ENCODE results near the gene NABP1.

The NABP1 gene

GRCh38 chr2:191660575-191660974 lies 17.4 kb upstream of the NABP1 start:
- no peak for DNase-seq (ENCODE audit: low read depth)
- TF ChIP-seq, protein P1, sequence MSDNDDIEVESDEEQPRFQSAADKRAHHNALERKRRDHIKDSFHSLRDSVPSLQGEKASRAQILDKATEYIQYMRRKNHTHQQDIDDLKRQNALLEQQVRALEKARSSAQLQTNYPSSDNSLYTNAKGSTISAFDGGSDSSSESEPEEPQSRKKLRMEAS (IDR thresholded peaks at IDR 0.05; ENCODE audit: low read depth, low read length), result no peak
- TF ChIP-seq POLR2A (IDR thresholded peaks at IDR 0.05; ENCODE audit: extremely low read depth, insufficient read length) (no peak), MYC (IDR thresholded peaks at IDR 0.05; ENCODE audit: low read depth, low read length) (no peak), CTCF (IDR thresholded peaks at IDR 0.05; ENCODE audit: low read depth, low read length) (no peak)
- H3K4me3 ChIP-seq (ENCODE audit: low read depth, low read length), result no peak overlapping the region

GRCh38 chr2:191661097-191661924 lies 16.6 kb upstream of the NABP1 start:
- DNase-seq (ENCODE audit: low read depth), result peak; percentile 55
- no peak overlapping the region for H3K4me3 ChIP-seq (ENCODE audit: low read depth, low read length)
- no peak for TF ChIP-seq MYC (IDR thresholded peaks at IDR 0.05; ENCODE audit: low read depth, low read length)
- TF ChIP-seq CTCF (IDR thresholded peaks at IDR 0.05; ENCODE audit: low read depth, low read length), result no peak
- TF ChIP-seq POLR2A (IDR thresholded peaks at IDR 0.05; ENCODE audit: extremely low read depth, insufficient read length), result no peak
- TF ChIP-seq, protein P1 (IDR thresholded peaks at IDR 0.05; ENCODE audit: low read depth, low read length), result no peak

GRCh38 chr2:191664823-191665677 lies 12.9 kb upstream of the NABP1 start:
- no peak overlapping the region for H3K4me3 ChIP-seq (ENCODE audit: low read depth, low read length)
- peak; percentile 64 for DNase-seq (ENCODE audit: low read depth)

DNA sequence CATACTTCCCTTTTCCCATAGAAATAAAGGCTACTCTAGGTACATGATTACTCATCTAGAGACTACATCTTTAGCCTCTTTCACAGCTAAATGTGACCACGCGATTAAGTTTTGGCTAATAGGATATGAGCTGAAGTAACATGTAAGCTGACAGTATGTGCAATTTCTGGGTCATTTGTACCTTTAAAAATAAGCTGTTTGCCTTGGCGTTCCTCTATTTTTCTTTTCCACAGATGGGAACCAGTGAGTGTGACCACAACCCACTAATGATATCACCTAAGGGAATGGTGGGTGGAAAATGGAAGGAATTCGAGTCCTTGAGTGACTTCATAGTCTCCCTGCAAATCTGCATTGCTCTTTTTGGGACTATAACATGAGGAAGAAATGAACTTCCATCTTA lies 11.7 kb upstream of the NABP1 start:
- no peak for DNase-seq (ENCODE audit: low read depth)
- H3K4me3 ChIP-seq (ENCODE audit: low read depth, low read length), result no peak overlapping the region
- TF ChIP-seq, protein P1 (IDR thresholded peaks at IDR 0.05; ENCODE audit: low read depth, low read length), result no peak
- TF ChIP-seq CTCF (IDR thresholded peaks at IDR 0.05; ENCODE audit: low read depth, low read length) (no peak), POLR2A (IDR thresholded peaks at IDR 0.05; ENCODE audit: extremely low read depth, insufficient read length) (no peak), MYC (IDR thresholded peaks at IDR 0.05; ENCODE audit: low read depth, low read length) (no peak)

More at GRCh38 chr2:191664823-191665677, 12.9 kb upstream of the NABP1 start:
- TF ChIP-seq, protein P1 (IDR thresholded peaks at IDR 0.05; ENCODE audit: low read depth, low read length), result no peak
- TF ChIP-seq MYC (IDR thresholded peaks at IDR 0.05; ENCODE audit: low read depth, low read length), result no peak
- TF ChIP-seq CTCF (IDR thresholded peaks at IDR 0.05; ENCODE audit: low read depth, low read length), result no peak
- no peak for TF ChIP-seq POLR2A (IDR thresholded peaks at IDR 0.05; ENCODE audit: extremely low read depth, insufficient read length)

DNA sequence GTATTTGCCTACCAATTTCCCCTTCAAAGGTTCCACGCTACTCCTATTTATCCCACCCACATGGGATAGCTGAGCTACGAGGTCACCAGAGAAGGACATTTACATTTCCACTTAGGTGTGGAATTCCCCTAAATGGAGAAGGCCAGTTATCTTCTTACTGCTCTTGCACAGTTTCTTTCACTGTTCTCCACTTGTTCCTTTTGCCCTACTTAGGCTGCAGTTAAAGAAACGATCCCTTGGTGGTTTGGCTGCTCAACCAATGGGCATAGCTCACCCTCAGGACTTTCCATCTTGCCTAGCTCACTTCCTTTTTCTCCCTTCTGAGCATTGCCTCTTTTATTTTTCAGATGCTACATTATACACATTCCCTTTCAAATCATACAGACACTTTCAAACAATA lies 11.2 kb upstream of the NABP1 start:
- H3K4me3 ChIP-seq (ENCODE audit: low read depth, low read length), result no peak overlapping the region
- DNase-seq (ENCODE audit: low read depth), result peak; percentile 76
- TF ChIP-seq, protein P1 (IDR thresholded peaks at IDR 0.05; ENCODE audit: low read depth, low read length), result 0 out of 2 replicates have a peak, but pooled peaks have one; percentile 2
- TF ChIP-seq MYC (IDR thresholded peaks at IDR 0.05; ENCODE audit: low read depth, low read length), result no peak

All from NB4 (cell line).